ENCODE measurements around the gene PSMD11.
"Not testable (repeated sequence)": the region's sequence is repeated elsewhere in the genome, so short reads cannot be mapped to it uniquely, and the experiment has no call there.

PSMD11 gene

DNA sequence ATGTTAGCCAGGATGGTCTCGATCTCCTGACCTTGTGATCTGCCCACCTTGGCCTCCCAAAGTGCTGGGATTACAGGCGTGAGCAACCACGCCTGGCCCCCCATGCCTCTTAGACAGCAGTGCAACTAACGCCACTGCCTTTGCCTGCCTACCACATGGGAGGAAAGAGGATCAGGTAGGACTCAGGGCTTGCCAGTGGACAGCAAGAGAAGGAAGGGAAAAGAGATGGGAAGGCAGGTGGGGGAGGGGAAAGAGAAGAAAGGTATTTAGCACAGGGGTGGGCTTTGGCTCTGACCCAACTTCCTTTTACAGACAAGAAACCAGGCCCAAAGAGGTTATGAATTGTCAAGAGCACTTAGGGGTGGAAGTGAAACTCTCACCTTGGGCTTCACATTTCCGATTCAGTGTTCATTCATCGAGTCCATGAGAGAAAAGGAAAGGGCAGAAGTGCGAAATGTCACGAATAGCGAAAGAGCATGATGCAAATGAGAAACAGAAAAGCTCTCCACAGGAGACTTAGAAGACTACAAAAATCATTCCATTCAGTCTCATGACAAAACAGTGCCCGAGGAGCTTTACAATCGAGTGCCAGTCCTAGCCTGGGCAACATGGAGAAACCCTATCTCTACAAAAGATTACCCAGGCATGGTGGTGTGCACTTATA, 78.8 kb downstream of the PSMD11 start:
- H3K27me3 ChIP-seq (ENCODE audit: control insufficient read depth, insufficient read depth, low read length): no peaks in the 10 kb centered on the region
- H3K9ac ChIP-seq: no peak overlapping the region
- H3K4me1 ChIP-seq: peaks cover 7% of the 10 kb centered on the region
- no peak overlapping the region for H2AFZ ChIP-seq
- TF ChIP-seq, protein P1, sequence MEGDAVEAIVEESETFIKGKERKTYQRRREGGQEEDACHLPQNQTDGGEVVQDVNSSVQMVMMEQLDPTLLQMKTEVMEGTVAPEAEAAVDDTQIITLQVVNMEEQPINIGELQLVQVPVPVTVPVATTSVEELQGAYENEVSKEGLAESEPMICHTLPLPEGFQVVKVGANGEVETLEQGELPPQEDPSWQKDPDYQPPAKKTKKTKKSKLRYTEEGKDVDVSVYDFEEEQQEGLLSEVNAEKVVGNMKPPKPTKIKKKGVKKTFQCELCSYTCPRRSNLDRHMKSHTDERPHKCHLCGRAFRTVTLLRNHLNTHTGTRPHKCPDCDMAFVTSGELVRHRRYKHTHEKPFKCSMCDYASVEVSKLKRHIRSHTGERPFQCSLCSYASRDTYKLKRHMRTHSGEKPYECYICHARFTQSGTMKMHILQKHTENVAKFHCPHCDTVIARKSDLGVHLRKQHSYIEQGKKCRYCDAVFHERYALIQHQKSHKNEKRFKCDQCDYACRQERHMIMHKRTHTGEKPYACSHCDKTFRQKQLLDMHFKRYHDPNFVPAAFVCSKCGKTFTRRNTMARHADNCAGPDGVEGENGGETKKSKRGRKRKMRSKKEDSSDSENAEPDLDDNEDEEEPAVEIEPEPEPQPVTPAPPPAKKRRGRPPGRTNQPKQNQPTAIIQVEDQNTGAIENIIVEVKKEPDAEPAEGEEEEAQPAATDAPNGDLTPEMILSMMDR (IDR thresholded peaks at IDR 0.05): no peak
- no peak overlapping the region for H3K4me3 ChIP-seq (ENCODE audit: low read depth, low read length)
- no peaks in the 10 kb centered on the region for H3K79me2 ChIP-seq
- no peaks in the 10 kb centered on the region for H3K9me3 ChIP-seq (ENCODE audit: control insufficient read depth, low read length)
- H3K4me2 ChIP-seq (ENCODE audit: low read length): no peak overlapping the region
- no peaks in the 10 kb centered on the region for H3K36me3 ChIP-seq (ENCODE audit: control insufficient read depth, insufficient read depth, low read length)
- H3K27ac ChIP-seq: no peak overlapping the region

DNA sequence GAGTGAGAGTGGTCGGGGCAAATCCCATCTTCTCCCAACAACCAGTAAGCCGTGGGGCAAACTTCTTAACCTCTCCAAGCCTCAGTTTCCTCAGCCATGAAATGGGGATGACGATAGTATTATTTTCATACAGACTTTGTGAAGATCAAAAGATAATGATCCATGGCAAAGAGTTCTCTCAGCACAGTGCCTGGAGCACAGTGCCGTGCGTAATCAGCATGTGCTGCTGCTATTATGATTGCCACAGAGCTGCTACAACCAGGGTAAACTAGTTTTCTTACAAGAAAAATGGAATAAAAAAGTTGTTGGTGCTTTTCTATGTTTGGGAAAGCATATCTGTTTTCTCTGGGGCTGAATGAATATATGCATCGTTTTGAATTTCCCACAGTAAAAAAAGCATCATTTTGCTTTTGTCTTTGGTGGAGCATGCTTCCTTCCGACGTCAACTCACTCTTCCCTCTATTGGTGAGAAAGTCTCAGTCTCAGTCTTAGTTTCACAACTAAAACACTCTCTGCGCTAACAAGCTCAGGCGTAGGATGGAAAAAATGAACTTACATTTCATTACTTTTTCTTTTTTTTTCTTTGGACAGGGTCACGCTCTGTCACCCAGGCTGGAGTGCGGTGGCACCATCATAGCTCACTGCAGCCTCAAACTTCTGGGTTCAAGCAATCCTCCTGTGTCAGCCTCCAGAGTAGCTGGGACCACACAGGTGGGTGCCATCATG, 79.7 kb downstream of the PSMD11 start:
- H3K4me1 ChIP-seq: peaks cover 7% of the 10 kb centered on the region
- H3K4me3 ChIP-seq (ENCODE audit: low read depth, low read length): no peak overlapping the region
- no peaks in the 10 kb centered on the region for H3K9me3 ChIP-seq (ENCODE audit: control insufficient read depth, low read length)
- H3K36me3 ChIP-seq (ENCODE audit: control insufficient read depth, insufficient read depth, low read length): no peaks in the 10 kb centered on the region
- no peak overlapping the region for H3K9ac ChIP-seq
- no peak overlapping the region for H3K27ac ChIP-seq
- no peak overlapping the region for H3K4me2 ChIP-seq (ENCODE audit: low read length)
- H3K79me2 ChIP-seq: no peaks in the 10 kb centered on the region
- no peak overlapping the region for H2AFZ ChIP-seq
- TF ChIP-seq, protein P1 (IDR thresholded peaks at IDR 0.05): no peak
- H3K27me3 ChIP-seq (ENCODE audit: control insufficient read depth, insufficient read depth, low read length): no peaks in the 10 kb centered on the region

DNA sequence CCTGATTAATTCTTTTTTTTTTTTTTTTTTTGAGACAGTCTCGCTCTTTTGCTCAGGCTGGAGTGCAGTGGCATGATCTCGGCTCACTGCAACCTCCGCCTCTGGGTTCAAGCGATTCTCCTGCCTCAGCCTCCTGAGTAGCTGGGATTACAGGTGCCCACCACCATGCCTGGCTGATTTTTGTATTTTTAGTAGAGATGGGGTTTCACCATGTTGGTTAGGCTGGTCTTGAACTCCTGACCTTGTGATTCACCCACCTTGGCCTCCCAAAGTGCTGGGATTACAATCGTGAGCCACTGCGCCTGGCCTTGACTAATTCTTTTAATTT, 80.2 kb downstream of the PSMD11 start:
- not testable (repeated sequence) for H3K36me3 ChIP-seq (ENCODE audit: control insufficient read depth, insufficient read depth, low read length); H3K9ac ChIP-seq; H3K27ac ChIP-seq; H3K4me1 ChIP-seq; H3K9me3 ChIP-seq (ENCODE audit: control insufficient read depth, low read length); H3K27me3 ChIP-seq (ENCODE audit: control insufficient read depth, insufficient read depth, low read length); H3K79me2 ChIP-seq; H3K4me2 ChIP-seq (ENCODE audit: low read length); H2AFZ ChIP-seq; H3K4me3 ChIP-seq (ENCODE audit: low read depth, low read length)

DNA sequence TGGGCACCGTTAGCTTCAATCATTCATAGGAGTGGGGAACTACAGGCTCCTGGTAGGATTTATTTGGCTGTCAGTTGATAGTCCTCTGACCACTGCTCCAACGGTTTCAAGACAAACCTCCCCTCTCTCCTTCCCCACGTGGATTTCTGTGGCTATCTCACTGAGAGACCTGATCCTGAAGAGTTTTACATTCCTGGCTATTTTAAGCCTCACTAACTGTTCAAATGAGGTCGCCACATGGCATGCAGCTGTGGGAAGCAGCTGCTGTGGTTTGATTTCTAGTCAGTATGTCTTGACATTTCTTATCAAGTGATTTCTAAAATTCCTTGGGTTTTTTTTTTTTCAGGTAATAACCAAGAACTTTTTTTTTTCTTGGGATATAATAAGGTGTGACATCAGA, 80.8 kb downstream of the PSMD11 start:
- Histone ChIP-seq H3K36me3 (ENCODE audit: control insufficient read depth, insufficient read depth, low read length) (no peaks in the 10 kb centered on the region), H3K9ac (no peak overlapping the region), H2AFZ (no peak overlapping the region), H3K27me3 (ENCODE audit: control insufficient read depth, insufficient read depth, low read length) (no peaks in the 10 kb centered on the region), H3K4me3 (ENCODE audit: low read depth, low read length) (no peak overlapping the region), H3K4me2 (ENCODE audit: low read length) (no peak overlapping the region), H3K9me3 (ENCODE audit: control insufficient read depth, low read length) (no peaks in the 10 kb centered on the region), H3K4me1 (peaks cover 3% of the 10 kb centered on the region), H3K79me2 (no peaks in the 10 kb centered on the region), H3K27ac (no peak overlapping the region)
- TF ChIP-seq, protein P1 (IDR thresholded peaks at IDR 0.05): no peak

DNA sequence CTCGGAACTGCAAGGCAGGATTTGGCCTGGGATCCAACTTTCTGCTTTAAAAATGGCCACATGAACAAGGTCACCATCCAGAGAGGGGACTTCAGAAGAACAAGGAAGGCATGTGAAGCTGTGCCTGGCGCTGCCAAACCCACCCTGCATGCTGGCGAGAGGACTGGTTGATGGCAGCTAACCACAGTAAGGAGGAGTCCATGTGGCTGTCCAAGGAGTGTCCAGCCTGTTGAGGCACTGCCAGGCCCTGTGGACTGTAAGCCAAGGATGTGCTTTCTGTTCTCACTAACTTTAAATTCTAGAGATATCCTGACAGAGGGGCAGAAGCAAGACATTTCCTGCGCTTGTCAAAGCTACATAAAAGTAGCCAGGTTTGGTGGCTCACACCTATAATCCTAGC, 82.8 kb downstream of the PSMD11 start:
- H3K4me3 ChIP-seq (ENCODE audit: low read depth, low read length): no peak overlapping the region
- H3K27me3 ChIP-seq (ENCODE audit: control insufficient read depth, insufficient read depth, low read length): no peaks in the 10 kb centered on the region
- no peak overlapping the region for H3K27ac ChIP-seq
- TF ChIP-seq, protein P1 (IDR thresholded peaks at IDR 0.05): no peak
- H3K4me1 ChIP-seq: no peaks in the 10 kb centered on the region
- H3K4me2 ChIP-seq (ENCODE audit: low read length): no peak overlapping the region
- no peaks in the 10 kb centered on the region for H3K79me2 ChIP-seq
- H3K9ac ChIP-seq: no peak overlapping the region
- no peaks in the 10 kb centered on the region for H3K36me3 ChIP-seq (ENCODE audit: control insufficient read depth, insufficient read depth, low read length)
- H3K9me3 ChIP-seq (ENCODE audit: control insufficient read depth, low read length): no peaks in the 10 kb centered on the region
- no peak overlapping the region for H2AFZ ChIP-seq

Measured in parathyroid adenoma (tissue), 2 donors.